T-helper 17 cell (primary cell): Measurements from ENCODE around the gene FGF11. TPM values are rescaled to one million over a fixed set of nuclear protein-coding genes. Genes with fewer than 3 reads are reported as not detected.

ENCODE experiments used
- ATAC-seq: fragments of 150-1000 bp; cut with Tn5 transposase; 2 replicates; pipeline ENCODE4 v1.10.0; 2021; ENCODE audit warnings: mild to moderate bottlenecking, moderate library complexity
- DNase-seq, 3 donors: peaks; one replicate each; pipeline versions ENCODE4 v3.0.0 to v3.0.0-alpha.2; 2020 to 2021
- H3K9me3 ChIP-seq: one replicate; pipeline ENCODE4 v1.7.0; 2013; ENCODE audit warnings: low read length, mild to moderate bottlenecking; ENCODE audit not compliant: control insufficient read depth, poor library complexity, severe bottlenecking
- H3K27ac Mint-ChIP-seq: one replicate; pipeline ENCODE4 v1.8.0; 2022; ENCODE audit warnings: mild to moderate bottlenecking, moderate library complexity, mixed read lengths
- H3K27me3 Mint-ChIP-seq: one replicate; pipeline ENCODE4 v1.8.0; 2022; ENCODE audit warnings: mixed read lengths
- H3K36me3 Mint-ChIP-seq: one replicate; pipeline ENCODE4 v1.8.0; 2022; ENCODE audit warnings: low read depth, mixed read lengths
- H3K4me1 Mint-ChIP-seq: one replicate; pipeline ENCODE4 v1.8.0; 2022; ENCODE audit warnings: mild to moderate bottlenecking, mixed read lengths
- H3K4me3 Mint-ChIP-seq: one replicate; pipeline ENCODE4 v1.8.0; 2022; ENCODE audit warnings: mild to moderate bottlenecking, moderate library complexity, mixed read lengths
- total RNA-seq, 4 donors: library from RNA in 2 of 4; stranded (reverse) in 2 of 4; gene quantifications; one replicate each; pipeline ENCODE4 v1.2.3 and lab custom pipeline; 2022 to 2026

Gene FGF11
- total RNA-seq, 2 donors from 2014 or later: 2.0 to 2.6 TPM

GRCh38 chr17:7443499-7444485 is 4.5 kb downstream of the FGF11 start:
- Mint-ChIP-seq H3K4me3 (no peak overlapping the region), H3K36me3 (peaks cover 13% of the 10 kb centered on the region), H3K27ac (no peak overlapping the region), H3K4me1 (peaks cover 25% of the 10 kb centered on the region), H3K27me3 (peaks cover 68% of the 10 kb centered on the region)
- no peaks in the 10 kb centered on the region for H3K9me3 ChIP-seq
- DNase-seq (no peak), ATAC-seq (no peak)

DNA sequence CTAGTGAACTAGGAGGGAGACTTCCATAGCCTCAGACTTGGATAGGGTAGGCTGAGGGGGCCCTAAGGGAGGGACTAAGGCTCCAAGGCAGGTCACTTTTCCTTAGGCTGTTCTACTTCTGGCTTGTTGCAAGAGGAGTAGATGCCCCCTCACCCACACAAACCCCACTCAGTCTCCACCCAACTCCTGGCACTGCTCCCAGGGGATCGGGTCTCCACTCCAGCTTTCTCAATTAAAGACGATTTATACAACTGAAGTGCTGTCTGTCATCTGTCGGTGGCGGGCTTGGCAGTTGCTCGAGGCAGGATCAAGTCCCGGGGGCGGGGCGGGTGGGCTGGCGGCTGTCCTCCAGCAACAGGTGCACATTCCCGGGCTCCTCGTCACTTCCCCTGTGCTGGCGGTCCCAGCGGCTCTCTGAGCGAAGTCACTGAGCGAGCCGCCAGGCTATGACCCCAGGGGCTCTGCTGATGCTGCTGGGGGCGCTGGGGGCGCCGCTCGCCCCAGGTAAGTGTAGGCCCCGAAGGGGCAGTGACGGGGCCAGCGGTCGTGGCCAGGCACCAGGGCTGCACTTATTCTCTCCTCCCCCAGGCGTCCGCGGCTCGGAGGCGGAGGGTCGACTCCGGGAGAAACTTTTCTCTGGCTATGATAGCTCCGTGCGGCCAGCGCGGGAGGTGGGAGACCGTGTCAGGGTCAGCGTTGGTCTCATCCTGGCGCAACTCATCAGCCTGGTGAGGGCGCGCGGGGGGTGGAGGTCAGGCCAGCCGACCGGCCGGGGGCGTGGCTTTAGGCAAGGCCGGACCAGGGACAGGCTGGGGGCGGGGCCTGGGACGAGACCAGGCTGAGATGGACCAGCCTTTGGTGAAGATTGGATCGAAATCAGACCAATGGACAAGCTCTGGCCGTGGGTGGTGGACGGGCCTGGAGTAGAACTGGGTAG is 5.6 kb downstream of the FGF11 start, which contains the start of gene CHRNB1:
Gene CHRNB1, plus strand, starts transcription at position 380 of the 937 bp plus-strand sequence. Its CDS starts 67 bp downstream, at position 447.
- ATAC-seq: peak; percentile 5
- peaks cover 20% of the 10 kb centered on the region for H3K4me1 Mint-ChIP-seq
- peak within 1 kb of the TSS; percentile 21 for H3K27ac Mint-ChIP-seq
- DNase-seq: no peak
- H3K9me3 ChIP-seq: no peaks in the 10 kb centered on the region
- peaks cover 13% of the 10 kb centered on the region for H3K36me3 Mint-ChIP-seq
- peaks cover 63% of the 10 kb centered on the region for H3K27me3 Mint-ChIP-seq
- H3K4me3 Mint-ChIP-seq: peak within 1 kb of the TSS; percentile 87

GRCh38 chr17:7445619-7445968 is 6.3 kb downstream of the FGF11 start:
- H3K27ac Mint-ChIP-seq: peak overlapping the region; percentile 21
- peaks cover 13% of the 10 kb centered on the region for H3K4me1 Mint-ChIP-seq
- H3K9me3 ChIP-seq: no peaks in the 10 kb centered on the region
- H3K27me3 Mint-ChIP-seq: peaks cover 58% of the 10 kb centered on the region
- no peak for DNase-seq
- peak overlapping the region; percentile 87 for H3K4me3 Mint-ChIP-seq
- H3K36me3 Mint-ChIP-seq: peaks cover 10% of the 10 kb centered on the region
- peak; percentile 87 for ATAC-seq

DNA sequence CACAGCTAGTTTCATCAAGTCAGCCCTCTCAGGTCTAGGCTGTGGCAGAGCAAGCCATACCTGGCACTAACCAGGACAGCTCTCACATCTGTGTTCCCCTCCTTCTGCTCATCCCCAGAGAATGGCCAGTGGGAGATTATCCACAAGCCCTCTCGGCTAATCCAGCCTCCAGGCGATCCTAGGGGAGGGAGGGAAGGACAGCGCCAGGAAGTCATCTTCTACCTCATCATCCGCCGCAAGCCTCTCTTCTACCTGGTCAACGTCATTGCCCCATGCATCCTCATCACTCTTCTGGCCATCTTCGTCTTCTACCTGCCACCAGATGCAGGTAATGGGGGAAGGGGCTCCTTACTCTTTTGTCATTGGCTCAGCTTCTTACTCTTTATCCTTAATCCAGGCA is 9.1 kb downstream of the FGF11 start:
- no peak for DNase-seq
- Mint-ChIP-seq H3K4me3 (no peak overlapping the region), H3K4me1 (peaks cover 13% of the 10 kb centered on the region), H3K36me3 (peaks cover 6% of the 10 kb centered on the region), H3K27me3 (peaks cover 35% of the 10 kb centered on the region), H3K27ac (no peak overlapping the region)
- H3K9me3 ChIP-seq: no peaks in the 10 kb centered on the region
- ATAC-seq: no peak

GRCh38 chr17:7459961-7460545 is 20.7 kb downstream of the FGF11 start:
- ATAC-seq (no peak), DNase-seq (no peak)
- peaks cover 16% of the 10 kb centered on the region for H3K4me1 Mint-ChIP-seq
- H3K27me3 Mint-ChIP-seq: no peaks in the 10 kb centered on the region
- H3K36me3 Mint-ChIP-seq: peaks cover 4% of the 10 kb centered on the region
- H3K4me3 Mint-ChIP-seq: no peak overlapping the region
- H3K27ac Mint-ChIP-seq: no peak overlapping the region
- no peaks in the 10 kb centered on the region for H3K9me3 ChIP-seq

DNA sequence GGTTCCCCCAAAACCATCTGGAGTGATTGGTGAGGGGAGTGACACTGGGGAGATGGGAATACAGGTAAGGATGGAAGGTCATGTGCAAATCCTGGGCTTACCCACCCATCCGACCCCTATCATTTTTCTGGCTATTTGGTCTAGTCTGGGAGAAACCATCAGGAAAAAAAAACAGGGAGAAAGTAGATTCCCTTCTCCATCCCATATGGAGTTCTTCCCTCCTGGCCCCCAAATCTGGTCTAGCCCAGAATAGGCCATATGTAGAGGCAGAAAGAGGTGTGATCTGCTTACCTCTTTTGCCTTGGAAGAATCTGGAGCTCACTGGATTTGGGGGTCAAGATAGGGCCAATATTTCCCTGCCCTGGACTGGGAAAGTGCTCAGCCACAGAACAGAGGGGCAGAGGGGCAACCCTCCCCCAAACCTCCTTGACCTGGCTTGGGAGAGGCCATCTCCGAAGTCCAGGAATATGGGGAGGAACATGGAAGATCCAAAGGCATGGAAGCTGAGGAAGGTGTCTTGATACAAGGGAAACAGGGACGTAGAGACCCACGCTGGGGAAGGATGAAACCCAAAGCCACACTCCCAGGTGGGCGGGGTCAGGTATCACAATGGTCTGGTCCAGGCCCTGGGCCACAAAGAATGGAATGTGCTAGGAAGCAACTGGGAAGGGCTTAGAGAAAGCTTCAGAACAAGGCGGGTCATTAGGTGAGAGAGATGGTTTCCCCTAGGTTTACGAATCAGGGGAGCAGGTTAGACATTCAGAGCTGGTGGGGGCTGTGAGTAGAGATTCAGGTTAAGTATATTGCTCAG is 21.7 kb downstream of the FGF11 start:
- H3K4me3 Mint-ChIP-seq: no peak overlapping the region
- DNase-seq (no peak), ATAC-seq (no peak)
- no peaks in the 10 kb centered on the region for H3K27me3 Mint-ChIP-seq
- H3K9me3 ChIP-seq: no peaks in the 10 kb centered on the region
- H3K27ac Mint-ChIP-seq: peak overlapping the region; percentile 32
- H3K36me3 Mint-ChIP-seq: peaks cover 4% of the 10 kb centered on the region
- peaks cover 12% of the 10 kb centered on the region for H3K4me1 Mint-ChIP-seq

DNA sequence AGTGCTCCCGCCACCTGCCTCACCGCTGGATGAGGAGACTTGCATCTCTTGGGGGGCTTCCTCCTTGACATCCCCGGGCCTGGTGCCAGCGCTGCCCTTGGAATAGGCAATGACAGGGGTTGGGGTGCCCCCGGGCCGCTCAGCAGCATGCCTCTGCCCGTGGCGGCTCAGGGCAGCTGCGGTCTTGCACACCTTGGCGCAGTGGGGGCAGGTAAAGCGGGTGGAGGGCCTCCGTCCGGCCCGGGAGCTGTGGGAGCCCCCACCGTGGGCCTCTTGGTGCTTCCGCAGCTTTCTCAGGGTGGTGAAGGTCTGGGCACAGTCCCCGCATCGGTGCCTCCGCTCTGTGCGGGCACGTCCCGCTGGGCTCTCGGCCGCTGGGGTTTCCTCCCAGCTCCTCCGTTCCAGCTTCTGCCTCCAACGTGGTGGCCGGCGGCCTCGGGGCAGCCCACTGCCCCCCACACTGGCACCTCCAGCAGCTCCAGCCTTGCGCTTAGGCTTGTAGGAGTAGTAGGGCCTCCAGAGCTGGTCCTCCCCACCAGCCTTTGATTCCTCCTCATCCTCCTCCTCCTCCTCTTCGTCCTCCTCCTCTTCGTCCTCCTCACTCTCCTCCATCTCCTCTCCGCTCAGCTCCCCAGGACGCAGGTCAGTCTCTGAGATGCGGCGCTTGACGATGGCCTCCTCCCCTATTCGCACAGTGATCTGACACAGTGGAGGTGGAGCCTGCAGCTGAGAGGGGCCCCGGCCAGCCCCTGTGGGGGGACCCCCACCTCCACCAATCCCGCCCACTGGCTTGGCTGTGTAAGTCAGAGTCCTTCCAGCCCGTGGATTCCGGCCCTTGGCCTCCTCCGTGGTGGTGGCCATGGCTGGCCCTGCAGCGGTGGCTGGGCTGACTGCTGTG is 23.4 kb downstream of the FGF11 start:
- ATAC-seq: no peak
- peaks cover 4% of the 10 kb centered on the region for H3K36me3 Mint-ChIP-seq
- no peaks in the 10 kb centered on the region for H3K9me3 ChIP-seq
- peak overlapping the region; percentile 39 for H3K27ac Mint-ChIP-seq
- H3K27me3 Mint-ChIP-seq: no peaks in the 10 kb centered on the region
- peaks cover 14% of the 10 kb centered on the region for H3K4me1 Mint-ChIP-seq
- DNase-seq: no peak
- H3K4me3 Mint-ChIP-seq: no peak overlapping the region

DNA sequence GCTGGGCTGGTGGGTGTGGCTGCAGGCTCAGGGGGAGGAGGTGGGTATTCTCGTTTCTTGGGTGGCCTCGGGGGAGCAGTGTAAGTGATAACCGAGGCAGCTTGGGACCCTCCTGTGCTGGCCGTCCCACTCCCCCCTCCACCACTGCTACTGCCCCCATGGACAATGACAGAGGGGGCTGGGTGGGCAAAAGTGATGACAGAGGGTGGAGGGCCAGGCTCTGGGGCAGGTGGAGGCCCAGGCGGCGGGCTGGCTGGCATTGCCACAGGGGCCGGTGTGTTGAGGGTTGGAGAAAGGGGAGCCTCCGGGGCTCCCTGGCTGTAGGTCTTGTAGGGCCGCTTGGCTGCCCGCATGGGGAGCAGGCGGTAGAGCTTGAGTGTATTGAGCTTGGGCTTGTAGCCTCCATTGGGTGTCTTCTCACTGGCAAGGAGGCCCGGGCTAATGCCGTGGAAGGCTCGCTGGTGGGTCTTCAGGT is 24.1 kb downstream of the FGF11 start:
- no peak for ATAC-seq
- H3K4me3 Mint-ChIP-seq: peak overlapping the region; percentile 33
- no peak for DNase-seq
- H3K27me3 Mint-ChIP-seq: no peaks in the 10 kb centered on the region
- H3K9me3 ChIP-seq: no peaks in the 10 kb centered on the region
- H3K4me1 Mint-ChIP-seq: peaks cover 15% of the 10 kb centered on the region
- peaks cover 4% of the 10 kb centered on the region for H3K36me3 Mint-ChIP-seq
- H3K27ac Mint-ChIP-seq: peak overlapping the region; percentile 39

GRCh38 chr17:7464081-7464480 is 24.8 kb downstream of the FGF11 start:
- DNase-seq (no peak), ATAC-seq (no peak)
- peaks cover 19% of the 10 kb centered on the region for H3K4me1 Mint-ChIP-seq
- H3K27ac Mint-ChIP-seq: peak overlapping the region; percentile 39
- peaks cover 4% of the 10 kb centered on the region for H3K36me3 Mint-ChIP-seq
- no peaks in the 10 kb centered on the region for H3K9me3 ChIP-seq
- H3K27me3 Mint-ChIP-seq: no peaks in the 10 kb centered on the region
- H3K4me3 Mint-ChIP-seq: no peak overlapping the region

DNA sequence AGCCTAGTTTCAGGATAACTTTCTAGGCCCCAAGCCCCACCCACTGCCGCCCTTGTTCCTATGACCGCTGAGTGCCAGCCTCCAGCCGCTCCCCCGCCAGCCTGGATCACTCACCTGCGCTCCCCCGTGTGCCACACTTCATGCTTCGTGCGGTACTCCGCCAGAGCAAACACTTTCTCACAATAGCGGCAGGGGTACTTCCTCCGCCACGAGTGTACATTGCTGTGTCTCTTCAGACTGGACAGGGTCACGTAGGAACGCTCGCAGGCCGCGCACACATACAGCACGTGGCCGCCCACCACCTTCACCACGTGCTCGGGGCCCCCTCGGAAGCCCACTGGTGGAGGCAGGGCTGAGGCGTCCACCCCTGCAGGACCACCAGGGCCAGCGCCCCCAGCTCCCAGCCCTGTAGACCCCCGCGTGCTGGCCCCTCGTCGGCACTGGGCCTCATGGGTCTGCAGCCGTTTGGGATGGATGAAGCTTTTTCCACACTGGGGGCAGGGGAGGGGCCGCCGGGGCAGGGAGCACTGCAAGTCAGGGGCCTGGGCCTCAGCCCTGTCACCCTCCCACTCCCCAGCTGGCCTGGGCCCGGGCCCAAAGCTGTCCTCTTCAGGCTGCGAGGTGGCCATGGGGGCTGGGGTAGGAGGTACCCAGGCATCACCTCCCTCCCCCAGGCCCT is 26.4 kb downstream of the FGF11 start:
- H3K27ac Mint-ChIP-seq: no peak overlapping the region

GRCh38 chr17:7466318-7466638 is 27.0 kb downstream of the FGF11 start:
- no peak overlapping the region for H3K4me3 Mint-ChIP-seq
- DNase-seq (no peak), ATAC-seq (no peak)
- H3K27ac Mint-ChIP-seq: peak overlapping the region; percentile 59
- peaks cover 2% of the 10 kb centered on the region for H3K36me3 Mint-ChIP-seq
- H3K9me3 ChIP-seq: no peaks in the 10 kb centered on the region
- peaks cover 13% of the 10 kb centered on the region for H3K4me1 Mint-ChIP-seq
- H3K27me3 Mint-ChIP-seq: no peaks in the 10 kb centered on the region

More for the DNA sequence above, 26.4 kb downstream of the FGF11 start:
- no peaks in the 10 kb centered on the region for H3K27me3 Mint-ChIP-seq
- peaks cover 16% of the 10 kb centered on the region for H3K4me1 Mint-ChIP-seq
- peaks cover 4% of the 10 kb centered on the region for H3K36me3 Mint-ChIP-seq
- H3K4me3 Mint-ChIP-seq: no peak overlapping the region
- DNase-seq: no peak
- H3K9me3 ChIP-seq: no peaks in the 10 kb centered on the region
- no peak for ATAC-seq
